ENCODE results near the gene ID3.

Gene ID3

DNA sequence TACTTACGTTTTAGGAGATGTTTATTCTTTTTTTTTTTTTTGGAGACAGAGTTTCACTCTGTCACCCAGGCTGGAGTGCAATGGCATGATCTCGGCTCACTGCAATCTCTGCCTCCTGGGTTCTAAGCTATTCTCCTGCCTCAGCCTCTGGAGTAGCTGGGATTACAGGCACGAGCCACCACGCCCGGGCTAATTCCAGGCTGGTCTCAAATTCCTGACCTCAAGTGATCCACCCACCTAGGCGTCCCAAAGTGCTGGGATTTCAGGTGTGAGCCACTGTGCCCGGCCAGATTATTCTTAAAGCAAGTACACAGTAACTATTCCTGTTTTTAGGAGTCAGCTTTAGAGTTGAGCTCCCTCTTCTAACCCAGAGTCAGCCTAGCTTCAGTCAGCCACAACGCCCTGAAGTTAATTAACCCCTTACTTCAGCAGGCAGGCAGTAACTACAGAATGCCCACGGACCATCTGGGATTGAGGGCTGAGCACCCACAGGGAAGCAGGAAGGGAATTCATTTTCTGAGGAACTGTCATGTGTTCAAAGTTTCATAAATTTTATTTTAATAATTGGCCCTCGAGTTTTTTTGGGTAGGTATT, 5.3 kb upstream of the ID3 start:
- no peak for DNase-seq

DNA sequence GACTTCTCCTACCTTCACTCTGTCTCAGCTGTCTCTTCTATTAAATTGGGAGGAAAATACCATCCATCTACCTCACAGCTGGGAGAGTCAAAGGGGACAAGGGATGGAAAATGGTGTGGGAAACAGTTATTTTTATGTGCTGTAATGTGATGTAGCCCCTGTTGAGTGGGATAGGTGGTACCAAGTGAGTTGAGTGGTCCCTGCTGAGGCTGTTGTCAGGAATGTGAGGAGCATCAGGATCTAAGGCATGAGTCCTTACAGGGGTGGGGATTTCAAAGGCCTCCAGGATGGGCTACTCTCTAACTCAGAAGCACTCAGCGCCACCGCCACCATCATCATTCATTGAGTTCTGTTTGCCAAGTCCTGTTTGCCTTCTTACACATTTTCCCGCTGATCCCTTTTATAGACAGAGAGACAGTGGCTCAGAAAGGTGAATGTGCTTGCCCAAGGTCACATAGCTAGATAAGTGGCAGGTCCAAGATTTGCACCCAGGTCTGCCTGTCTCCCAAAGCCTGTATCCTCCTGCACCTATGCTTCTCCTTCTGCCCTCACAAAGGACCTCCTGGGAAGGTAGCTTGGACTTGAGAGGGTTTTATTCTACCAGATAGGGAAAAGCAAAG, 4.6 kb upstream of the ID3 start:
- no peak for DNase-seq

DNA sequence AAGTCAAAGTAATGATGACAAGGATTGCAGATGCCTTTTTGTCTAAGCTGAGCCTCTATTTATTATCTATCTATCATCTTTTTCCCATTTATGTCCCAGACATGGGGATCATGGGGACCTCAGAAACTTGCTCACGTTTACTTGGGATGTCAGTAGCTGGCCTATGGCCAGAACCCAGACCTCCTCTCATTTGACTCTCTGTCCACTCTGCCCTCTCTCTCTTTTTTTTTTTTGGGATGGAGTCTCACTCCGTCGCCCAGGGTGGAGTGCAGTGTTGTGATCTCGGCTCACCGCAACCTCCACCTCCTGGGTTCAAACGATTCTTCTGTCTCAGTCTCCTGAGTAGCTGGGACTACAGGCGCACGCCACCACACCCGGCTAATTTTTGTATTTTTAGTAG, 3.7 kb upstream of the ID3 start:
- no peak for DNase-seq

DNA sequence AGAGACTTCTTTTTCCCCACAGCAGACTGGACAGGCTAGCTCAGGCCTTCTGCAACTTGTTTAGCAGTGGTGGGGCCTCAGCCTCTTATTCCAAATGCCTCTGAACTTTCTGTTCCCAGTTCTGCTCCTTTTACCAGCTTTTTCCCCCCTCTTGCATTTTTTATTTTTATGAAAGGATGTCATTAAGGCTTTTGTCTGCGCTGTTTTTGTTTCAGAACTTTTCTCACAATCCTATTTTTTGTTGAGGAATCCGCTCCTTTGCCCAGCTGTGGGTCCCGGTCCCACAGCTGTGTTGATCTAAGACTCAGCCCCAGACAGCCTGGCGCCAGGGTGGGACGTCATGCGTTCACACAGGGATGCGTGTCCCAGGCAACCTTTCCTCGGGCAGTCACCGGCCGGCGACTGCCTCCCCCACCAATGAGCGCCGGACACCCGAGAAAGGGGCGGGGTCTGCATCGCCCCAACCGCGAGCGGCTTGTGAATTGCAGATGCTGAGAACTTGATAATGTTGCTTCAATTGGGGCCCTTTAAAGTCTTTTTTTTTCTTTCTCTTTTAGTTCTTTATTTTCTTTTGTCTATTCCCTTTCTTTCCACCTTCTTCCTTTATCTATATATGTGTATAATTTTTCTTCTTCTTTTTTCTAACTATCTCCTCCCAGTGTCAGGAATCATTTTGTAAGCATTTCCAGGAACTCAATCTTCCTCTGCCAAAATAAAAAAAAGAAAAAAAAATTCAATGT, 3.0 kb upstream of the ID3 start:
- no peak for DNase-seq

DNA sequence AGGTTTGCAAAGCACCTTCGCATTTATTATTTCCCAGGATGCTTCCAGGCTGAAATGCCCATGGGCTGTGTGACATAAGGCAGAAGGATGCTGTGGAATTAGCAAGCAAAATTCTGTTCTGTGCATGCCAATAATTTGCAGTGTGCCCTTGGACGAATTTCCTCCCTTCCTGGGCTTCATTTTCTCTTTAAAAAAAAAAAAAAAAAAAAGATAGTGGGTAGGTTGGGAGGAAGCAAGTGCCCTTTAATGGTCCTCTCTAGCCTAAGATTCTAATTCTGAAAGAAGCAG, 2.5 kb upstream of the ID3 start:
- DNase-seq = no peak

DNA sequence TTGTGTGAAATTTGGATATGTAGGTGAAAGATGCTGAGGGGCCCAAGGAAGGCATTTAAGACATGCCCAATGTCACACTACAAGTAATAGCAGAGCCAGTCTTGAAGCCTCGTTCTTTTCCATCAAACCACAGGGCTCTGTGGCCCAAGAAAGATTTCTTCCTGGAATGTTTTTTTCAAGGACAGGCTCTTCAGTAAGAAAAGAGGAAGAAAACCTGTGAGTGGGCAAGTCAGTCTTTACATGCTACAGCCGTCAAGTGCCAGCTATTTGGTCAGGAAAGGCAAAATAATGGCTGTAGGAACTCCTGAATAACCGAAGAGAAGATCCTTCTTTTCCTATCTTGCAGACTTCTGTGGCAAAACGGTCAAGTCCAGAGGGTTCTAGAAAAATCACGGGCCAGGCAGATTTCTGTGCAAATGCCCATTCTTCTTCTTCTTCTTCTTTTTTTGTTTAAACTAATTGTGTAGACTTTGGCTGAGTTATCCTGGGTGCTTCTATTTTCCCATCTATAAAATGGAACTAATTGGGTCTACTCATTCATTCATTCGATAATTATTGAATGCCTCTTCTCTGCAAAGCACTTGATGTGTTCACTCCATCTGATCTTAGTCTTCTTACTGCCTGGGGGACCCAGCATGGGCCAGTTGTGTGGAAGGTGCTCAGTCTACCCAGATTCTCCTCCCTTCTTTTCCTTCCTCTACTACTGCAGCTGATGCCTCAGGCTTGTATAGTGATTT, 1.9 kb upstream of the ID3 start:
- DNase-seq = no peak

DNA sequence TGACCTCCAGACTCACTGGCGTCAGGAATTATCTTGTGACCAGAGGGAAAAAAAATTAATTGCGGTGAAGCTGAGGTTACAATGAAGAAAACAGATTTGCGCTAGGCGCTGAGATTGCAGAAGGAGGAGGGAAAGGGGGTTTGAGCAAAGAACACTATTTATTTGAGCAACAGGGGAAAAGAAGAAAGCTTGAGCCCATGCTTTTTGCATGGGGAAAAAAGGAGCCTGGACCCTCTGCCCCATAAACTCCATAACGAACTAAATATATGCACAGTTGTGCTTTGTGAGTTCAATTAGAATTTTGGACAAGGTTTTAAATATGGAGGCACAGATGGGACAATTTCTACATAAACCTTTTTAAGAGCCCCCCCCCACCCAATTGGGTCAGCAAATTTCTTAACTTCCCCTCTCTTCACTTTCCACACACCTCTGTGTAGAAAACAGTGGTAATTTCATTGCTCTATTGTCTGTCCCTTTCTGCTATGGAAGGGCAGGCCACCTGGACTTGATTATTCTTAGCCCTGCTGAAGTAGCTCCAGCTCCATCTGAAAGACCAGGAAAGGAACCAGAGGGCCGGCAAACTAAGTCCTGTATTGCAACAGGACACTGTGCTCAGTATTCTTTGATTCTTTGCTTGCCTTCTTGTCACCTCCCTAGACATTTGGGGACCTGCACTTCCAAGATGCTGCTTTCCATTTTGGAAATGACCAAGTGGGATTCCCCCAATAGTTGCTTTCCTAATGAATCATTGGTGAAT, 862 bp upstream of the ID3 start:
- no peak for DNase-seq

DNA sequence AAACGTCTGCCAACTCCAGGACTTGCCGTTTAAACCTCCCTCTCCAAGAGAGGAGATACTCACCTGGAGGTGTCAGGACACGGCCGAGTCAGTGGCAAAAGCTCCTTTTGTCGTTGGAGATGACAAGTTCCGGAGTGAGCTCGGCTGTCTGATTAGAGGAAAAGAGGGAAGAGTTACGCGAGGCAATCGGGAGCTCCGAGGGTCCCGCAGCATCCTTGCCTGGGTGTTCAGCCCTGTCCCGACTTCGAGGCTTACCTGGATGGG, 497 bp downstream of the ID3 start:
- no peak for DNase-seq

DNA sequence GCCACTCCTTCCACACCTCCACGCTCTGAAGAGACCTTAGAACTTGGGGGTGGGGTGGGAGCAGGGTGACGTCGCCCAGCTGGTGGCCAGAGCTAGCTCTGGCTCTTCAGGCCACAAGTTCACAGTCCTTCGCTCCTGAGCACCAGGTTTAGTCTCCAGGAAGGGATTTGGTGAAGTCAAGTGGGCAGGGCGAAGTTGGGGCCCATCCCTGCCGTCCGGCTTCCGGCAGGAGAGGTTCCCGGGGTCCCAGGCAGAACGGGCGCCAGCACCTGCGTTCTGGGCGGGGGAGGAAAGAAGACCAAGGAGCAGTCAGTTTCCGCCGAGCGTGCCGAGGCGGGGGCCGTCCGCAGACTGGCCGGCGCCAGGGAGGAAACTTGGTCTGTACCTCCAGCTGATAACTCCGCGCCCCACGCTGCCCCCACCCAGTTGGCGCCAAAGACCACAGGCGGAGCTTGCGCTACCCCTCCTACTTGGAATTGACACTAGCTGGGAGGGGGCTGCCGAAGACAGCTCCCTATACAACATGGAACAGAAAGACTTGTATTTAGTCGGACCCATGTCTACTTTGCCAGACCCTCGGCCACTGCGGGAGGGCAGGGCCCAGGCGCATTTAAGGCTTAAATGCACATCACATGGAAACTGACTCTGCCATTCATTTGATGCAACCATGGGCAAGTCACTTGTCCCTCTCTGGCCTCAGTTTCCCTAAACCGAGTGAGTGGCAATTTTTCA, 995 bp downstream of the ID3 start:
- no peak for DNase-seq

DNA sequence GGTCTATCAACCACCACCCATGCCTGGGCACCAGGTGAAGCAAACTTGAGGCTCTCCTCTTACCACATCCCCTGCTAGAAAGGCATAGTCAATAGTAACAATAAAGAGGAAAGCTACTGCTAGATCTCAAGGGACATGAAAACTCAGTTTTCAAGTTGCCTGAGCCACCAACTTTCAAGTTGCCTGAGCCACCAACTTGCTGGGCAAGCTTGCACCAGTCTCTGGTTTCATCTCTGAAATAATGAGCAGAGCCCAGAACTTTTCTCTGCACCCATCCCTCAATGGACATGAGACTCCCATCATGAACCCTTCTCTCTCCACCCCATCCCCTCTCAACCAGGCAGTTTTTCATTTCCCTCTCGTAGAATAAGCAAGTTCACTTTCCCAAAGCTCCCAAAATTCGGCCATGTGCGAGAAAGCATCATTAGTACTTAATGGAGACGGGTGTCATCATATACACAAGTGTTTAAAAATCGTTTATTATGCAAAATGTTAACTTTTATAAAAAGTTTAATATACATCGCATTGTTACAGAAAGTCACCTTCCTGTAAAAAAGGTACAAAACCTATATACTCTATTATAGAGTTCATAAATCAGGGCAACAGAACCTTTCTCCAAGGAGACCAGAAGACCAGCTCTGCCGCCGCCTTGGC, 1.7 kb downstream of the ID3 start:
- DNase-seq = no peak

DNA sequence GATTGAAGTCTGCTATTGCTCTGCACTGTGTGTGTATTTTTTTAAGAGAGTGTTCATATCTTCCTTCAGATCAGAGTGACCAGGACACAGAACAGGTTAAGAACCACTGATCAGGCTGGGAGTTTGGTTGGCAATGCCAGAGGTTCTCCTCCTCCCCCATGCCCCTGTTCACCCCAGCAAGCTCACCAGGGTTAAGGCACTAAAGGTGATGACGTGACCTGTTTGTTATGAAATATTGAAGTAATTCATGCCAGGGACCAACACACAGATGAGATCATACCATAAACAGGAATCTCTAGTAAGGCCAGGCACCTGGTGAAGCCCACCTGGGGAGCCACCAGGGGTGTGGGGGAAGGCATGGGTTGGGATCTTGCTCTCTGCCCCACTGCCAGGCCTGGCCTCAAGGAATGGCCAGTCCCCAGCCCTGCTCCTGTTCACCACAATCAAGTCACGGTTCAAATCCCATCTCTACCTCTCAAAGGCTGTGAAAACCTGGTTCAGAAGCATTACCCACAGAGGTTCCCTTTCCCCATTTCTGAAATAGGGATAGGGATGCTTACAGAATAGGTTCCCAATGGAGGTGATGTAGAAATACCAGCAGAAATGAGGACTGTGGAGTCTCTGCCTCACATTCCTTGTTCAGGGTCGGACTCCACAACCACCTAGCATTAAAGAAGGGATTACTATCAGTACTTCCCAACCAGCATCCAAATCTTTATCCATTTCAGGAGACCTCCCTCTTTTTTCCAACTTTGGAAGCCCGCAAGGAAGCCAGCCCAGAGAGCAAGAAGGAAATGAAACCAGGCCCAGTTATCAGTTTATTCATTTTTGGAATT, 2.4 kb downstream of the ID3 start:
- no peak for DNase-seq

DNA sequence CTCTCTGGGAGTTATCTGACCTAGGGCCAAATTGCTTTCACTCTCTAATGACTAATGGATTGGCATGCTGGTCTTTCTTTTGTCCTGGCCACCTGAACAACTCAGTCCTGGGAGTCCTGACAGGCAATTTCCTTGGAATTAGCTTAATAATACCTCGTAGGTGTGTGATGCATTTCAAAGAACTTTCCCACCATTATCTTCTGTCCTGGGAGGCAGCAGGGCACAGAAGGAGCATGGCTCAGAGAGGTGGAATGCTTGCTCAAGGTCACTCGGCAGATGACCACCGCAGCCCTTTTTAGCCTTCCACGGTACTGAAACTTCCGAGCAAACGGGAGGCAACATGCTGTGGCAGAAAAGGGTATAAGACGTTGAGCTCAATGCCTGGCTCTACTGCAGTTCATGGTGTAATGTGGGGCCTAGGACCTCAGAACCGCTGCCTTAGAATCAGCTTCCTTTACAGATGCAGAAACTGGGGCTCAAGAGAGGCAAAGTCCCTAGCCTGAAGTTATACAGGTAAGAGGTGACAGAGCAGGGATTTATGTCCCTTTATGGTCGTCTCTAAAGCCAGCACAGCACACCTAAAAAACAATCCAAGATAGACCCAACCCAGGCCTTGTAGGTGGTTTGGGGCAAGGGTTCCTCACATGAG, 3.2 kb downstream of the ID3 start:
- no peak for DNase-seq

DNA sequence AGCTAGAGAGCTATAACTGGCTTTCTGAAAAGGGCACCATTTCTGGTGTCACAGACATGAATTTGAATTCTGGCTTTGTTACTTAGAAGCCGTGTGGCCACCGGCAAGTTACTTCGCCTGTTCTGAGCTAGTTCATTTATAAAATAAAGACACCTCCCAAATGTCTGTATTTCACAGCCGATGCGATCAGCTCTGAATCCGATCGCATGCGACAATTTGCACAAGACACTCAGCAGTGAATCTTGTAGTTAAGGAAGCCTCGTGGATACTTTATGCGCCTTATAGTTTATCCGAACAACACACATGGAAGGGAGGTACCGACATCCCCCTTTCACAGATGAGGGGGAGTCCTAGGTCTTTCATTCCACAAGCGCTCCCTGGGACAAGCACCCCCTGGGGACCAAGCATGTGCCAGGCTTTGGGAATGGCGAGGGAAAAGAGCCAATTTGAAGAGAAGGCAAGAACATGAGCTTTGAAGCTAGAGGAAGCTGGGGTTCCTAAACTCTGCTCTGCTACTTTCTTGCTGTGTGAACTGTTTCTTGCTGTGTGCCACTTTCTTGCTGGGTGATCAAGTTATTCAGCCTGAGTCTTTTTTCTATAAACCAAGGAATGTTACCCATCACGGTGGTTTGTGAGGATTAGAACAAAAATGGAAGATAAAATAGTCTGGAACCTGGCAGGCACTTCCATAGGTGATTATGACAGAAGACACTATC, 3.9 kb downstream of the ID3 start:
- DNase-seq = no peak

DNA sequence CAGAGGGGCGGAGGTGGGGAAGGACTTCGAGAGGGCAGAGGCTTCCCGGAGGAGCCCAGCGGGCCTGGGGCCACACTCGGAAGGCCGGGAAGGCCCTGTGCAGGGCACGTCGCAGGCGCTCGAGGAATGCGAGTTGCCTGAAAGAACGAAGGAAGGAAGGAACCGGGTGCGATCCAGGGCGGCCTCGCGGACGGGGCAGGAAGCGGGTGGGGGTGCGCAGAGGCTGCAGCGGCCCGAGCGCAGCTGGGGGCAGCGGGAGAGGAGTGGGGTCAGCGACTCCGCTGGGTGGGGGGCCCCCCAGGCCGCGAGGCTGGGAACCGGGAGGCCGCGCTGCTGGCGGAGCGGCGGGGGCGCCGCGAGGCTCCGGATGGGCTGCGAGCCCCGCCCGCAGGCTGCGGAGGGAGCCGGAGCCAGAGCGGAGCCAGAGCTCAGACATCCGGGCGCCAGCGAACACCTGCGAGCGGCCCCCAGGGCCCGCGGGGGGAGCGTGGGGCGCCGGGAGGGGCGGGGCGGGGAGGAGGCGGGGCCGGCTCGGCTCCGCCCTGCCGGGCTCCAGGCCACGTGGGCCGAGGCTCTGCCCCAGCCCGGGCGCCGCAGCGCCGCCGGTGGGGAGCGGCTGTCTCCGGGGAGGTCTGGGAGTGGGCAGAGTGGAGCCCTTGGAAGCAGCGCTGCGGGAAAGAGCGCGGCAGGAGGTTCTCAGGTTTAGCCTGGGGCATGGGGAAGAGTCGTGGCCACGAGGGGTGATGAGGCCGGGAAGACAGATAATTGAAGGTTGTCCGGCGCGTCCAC, 4.6 kb downstream of the ID3 start:
- peak; percentile 53 for DNase-seq

DNA sequence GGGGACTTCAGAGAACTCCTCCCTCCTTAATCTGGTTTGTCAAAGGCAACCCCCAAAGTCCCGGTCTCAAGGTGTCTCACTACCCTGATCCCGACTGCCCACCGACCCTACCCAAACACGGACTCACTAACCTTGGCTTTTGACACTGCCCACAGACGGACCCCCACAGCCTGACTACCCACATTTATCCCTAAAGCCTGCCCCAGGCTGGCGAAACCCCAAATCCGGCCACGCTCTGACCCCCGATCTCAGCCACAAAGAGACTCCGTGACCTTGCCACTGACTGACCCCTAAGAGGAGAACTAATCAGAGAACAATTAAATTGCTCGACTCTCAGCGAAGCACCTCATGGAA, 5.2 kb downstream of the ID3 start:
- DNase-seq = no peak

DNA sequence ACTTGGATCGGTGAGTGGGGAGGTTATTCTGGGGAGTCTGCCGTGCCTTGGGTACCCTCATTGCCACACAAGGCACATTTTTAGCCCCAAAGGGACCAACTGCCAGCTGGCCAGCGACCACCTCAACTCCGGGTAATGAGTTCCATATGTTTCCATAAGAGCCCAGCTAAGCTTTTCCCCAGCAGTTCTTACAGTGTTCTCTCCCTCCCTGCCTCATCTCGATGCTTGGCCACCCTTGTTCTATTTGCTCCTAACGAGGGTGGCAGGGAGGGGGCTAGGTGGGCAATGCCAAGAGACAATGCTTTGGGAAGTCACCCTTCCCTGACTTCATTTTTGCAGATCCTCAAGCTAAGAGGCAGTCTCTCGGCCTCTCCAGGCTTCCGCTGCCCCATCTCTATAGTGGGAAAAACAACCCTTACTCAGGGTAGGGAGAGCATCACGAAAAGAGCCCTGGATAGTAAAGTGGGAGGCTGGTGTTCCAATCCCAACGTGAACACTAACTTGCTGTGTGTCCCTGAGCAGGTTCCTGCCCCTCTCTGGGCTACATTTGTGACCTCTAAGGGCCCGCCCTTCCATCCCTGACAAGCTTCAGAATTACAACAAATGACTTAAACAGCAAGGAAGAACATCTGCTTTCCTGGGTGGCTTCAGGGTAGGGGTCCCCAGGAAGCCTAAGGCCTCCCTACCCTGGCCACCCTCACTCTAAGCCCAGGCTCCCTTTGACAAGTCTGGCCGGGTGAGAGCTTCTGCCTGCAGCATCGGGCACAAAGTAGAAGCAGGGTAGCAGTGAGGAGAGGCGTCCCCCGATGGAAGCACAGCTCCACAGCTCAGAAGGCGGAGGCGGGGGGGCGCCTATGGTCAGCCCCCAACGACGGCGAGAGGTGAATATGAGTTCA, 5.8 kb downstream of the ID3 start:
- DNase-seq = no peak

DNA sequence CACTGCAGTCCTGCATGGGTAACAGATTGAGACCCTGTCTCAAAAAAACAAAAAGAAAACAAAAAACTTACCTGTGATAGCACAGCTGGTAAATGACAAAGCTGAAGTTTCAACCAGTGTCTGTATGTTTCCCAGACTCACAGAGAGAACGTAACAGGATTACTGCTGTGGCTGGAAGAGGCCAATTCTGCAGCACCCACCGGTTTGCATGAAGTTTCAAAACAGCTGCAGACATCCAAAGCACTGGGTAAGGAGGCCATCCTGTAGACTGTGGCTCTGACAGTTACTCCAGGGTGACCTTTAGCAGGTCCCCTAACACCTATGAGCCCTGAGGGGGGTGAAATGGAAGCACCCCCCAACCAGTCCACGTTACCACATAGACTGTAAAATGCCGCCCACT, 7.5 kb downstream of the ID3 start:
- no peak for DNase-seq

DNA sequence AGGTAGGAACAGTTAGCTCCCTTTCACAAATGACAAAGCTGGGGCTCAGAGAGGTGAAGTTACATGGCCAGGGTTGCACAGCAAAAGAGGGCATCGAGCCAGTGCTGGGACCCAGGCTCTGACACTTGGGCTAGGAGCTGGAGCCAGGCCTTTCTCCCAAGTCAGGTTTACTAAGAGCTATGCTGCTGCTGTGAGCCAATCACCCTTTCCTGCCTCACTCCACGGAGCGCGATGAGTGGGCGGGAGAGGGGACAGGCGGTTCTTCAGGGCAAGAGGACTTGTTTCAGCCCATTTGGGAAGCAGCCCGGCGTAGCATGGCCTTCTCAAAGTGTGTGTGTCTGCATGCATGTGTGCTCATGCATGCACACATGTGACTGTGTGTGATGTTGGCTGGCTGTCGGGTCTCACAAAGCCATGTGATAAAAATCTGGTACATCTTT, 10.6 kb downstream of the ID3 start:
- no peak for DNase-seq
